Stimulated activated memory B cell treated with anti-CD40 and anti-IgM and Interleukin-4, amounts not matched to agents 10 μg/mL and 1 μg/mL and 100 μg/mL, for 72 hours (primary cell): ENCODE data around the gene HSPB2.

Source experiments
- ATAC-seq: fragments of 150-1000 bp; cut with Tn5 transposase; 2 replicates; pipeline ENCODE4 v1.10.0; 2021
- H3K27ac Mint-ChIP-seq: one replicate; pipeline ENCODE4 v1.8.0; 2022; ENCODE audit warnings: mild to moderate bottlenecking, mixed read lengths
- H3K27me3 Mint-ChIP-seq: one replicate; pipeline ENCODE4 v1.8.0; 2022; ENCODE audit warnings: mixed read lengths
- H3K36me3 Mint-ChIP-seq: one replicate; pipeline ENCODE4 v1.8.0; 2022; ENCODE audit warnings: mixed read lengths
- H3K4me1 Mint-ChIP-seq: one replicate; pipeline ENCODE4 v1.8.0; 2022; ENCODE audit warnings: mixed read lengths
- H3K4me3 Mint-ChIP-seq: one replicate; pipeline ENCODE4 v1.8.0; 2022; ENCODE audit warnings: mild to moderate bottlenecking, moderate library complexity, mixed read lengths
- H3K9me3 Mint-ChIP-seq: one replicate; pipeline ENCODE4 v1.8.0; 2022; ENCODE audit warnings: mixed read lengths

The HSPB2 gene

GRCh38 chr11:111941963-111942362 lies 29.4 kb downstream of the HSPB2 start:
- no peak overlapping the region for H3K4me3 Mint-ChIP-seq
- no peaks in the 10 kb centered on the region for H3K9me3 Mint-ChIP-seq
- H3K27ac Mint-ChIP-seq, result no peak overlapping the region
- ATAC-seq, result no peak
- H3K4me1 Mint-ChIP-seq, result peaks cover 30% of the 10 kb centered on the region
- H3K27me3 Mint-ChIP-seq, result no peaks in the 10 kb centered on the region
- no peaks in the 10 kb centered on the region for H3K36me3 Mint-ChIP-seq

- ATAC-seq, result no peak
- Mint-ChIP-seq H3K9me3 (no peaks in the 10 kb centered on the region), H3K27me3 (no peaks in the 10 kb centered on the region), H3K27ac (no peak overlapping the region), H3K4me3 (no peak overlapping the region), H3K4me1 (peaks cover 29% of the 10 kb centered on the region), H3K36me3 (no peaks in the 10 kb centered on the region)
Measured at GRCh38 chr11:111942829-111943228, 30.3 kb downstream of the HSPB2 start.

- Mint-ChIP-seq H3K27ac (no peak overlapping the region), H3K9me3 (no peaks in the 10 kb centered on the region), H3K4me1 (peaks cover 15% of the 10 kb centered on the region), H3K4me3 (no peak overlapping the region), H3K27me3 (no peaks in the 10 kb centered on the region), H3K36me3 (no peaks in the 10 kb centered on the region)
- no peak for ATAC-seq
Measured at GRCh38 chr11:111944139-111944538, 31.6 kb downstream of the HSPB2 start.

GRCh38 chr11:111944651-111945051 lies 32.1 kb downstream of the HSPB2 start:
- Mint-ChIP-seq H3K9me3 (no peaks in the 10 kb centered on the region), H3K4me3 (no peak overlapping the region), H3K4me1 (peaks cover 14% of the 10 kb centered on the region), H3K27ac (peak overlapping the region; percentile 45), H3K36me3 (no peaks in the 10 kb centered on the region), H3K27me3 (no peaks in the 10 kb centered on the region)
- ATAC-seq, result no peak

DNA sequence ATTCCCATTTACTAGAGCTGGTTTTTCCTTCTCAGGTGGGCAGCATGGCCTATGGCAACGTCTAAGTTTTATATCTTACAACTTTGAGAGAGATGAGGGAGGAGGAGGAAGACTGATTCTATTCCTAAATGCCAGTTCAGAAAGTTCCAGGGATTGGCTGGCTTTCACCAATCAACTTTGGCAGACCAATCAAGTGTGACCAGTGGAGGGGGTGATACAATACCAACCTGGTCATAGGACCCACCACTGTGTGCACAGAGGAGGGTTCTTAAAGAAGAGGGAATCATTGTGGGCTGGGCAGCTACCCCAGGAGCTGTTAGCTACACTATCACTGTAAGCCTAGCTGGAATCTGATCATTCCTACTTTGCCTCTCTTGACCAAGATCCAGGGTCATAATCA lies 32.7 kb downstream of the HSPB2 start:
- Mint-ChIP-seq H3K36me3 (no peaks in the 10 kb centered on the region), H3K27ac (peak overlapping the region; percentile 45), H3K9me3 (no peaks in the 10 kb centered on the region), H3K27me3 (no peaks in the 10 kb centered on the region), H3K4me3 (no peak overlapping the region), H3K4me1 (peaks cover 17% of the 10 kb centered on the region)
- no peak for ATAC-seq

- H3K4me1 Mint-ChIP-seq, result peaks cover 17% of the 10 kb centered on the region
- no peak for ATAC-seq
- peak overlapping the region; percentile 68 for H3K27ac Mint-ChIP-seq
- H3K36me3 Mint-ChIP-seq, result no peaks in the 10 kb centered on the region
- H3K27me3 Mint-ChIP-seq, result no peaks in the 10 kb centered on the region
- no peaks in the 10 kb centered on the region for H3K9me3 Mint-ChIP-seq
- H3K4me3 Mint-ChIP-seq, result no peak overlapping the region
Measured at GRCh38 chr11:111946499-111946898, 34.0 kb downstream of the HSPB2 start.

- Mint-ChIP-seq H3K4me1 (peaks cover 17% of the 10 kb centered on the region), H3K27ac (peak overlapping the region; percentile 68), H3K36me3 (no peaks in the 10 kb centered on the region)
Measured at GRCh38 chr11:111947143-111947542, 34.6 kb downstream of the HSPB2 start.

GRCh38 chr11:111949519-111950426 lies 37.2 kb downstream of the HSPB2 start:
- no peak for ATAC-seq
- Mint-ChIP-seq H3K4me1 (peaks cover 17% of the 10 kb centered on the region), H3K4me3 (no peak overlapping the region), H3K9me3 (no peaks in the 10 kb centered on the region), H3K27ac (no peak overlapping the region), H3K36me3 (no peaks in the 10 kb centered on the region), H3K27me3 (no peaks in the 10 kb centered on the region)

More at GRCh38 chr11:111947143-111947542, 34.6 kb downstream of the HSPB2 start:
- ATAC-seq, result peak; percentile 54
- Mint-ChIP-seq H3K27me3 (no peaks in the 10 kb centered on the region), H3K4me3 (no peak overlapping the region), H3K9me3 (no peaks in the 10 kb centered on the region)

GRCh38 chr11:111951565-111951964 lies 39.0 kb downstream of the HSPB2 start:
- Mint-ChIP-seq H3K27ac (no peak overlapping the region), H3K4me3 (no peak overlapping the region), H3K9me3 (no peaks in the 10 kb centered on the region)

DNA sequence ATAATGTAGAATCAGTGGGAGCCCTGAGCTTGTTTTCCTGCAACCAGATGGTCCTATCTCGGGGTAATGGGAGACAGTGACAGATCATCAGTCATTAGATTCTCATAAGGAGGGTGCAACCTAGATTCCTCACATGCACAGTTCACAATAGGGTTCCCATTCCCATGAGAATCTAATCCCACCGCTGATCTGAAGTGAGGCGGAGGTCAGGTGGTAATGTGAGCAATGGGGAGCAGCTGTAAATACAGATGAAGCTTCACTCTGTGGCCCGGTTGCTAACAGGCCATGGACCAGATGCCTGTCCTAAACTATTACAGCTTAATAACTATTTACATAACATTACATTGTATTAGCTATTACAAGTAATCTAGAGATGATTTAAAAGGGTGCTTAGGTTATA lies 41.6 kb downstream of the HSPB2 start:
- Mint-ChIP-seq H3K27ac (no peak overlapping the region), H3K27me3 (no peaks in the 10 kb centered on the region), H3K4me3 (no peak overlapping the region), H3K9me3 (no peaks in the 10 kb centered on the region), H3K36me3 (no peaks in the 10 kb centered on the region), H3K4me1 (peaks cover 6% of the 10 kb centered on the region)
- ATAC-seq, result no peak

More at GRCh38 chr11:111951565-111951964, 39.0 kb downstream of the HSPB2 start:
- Mint-ChIP-seq H3K4me1 (peaks cover 16% of the 10 kb centered on the region), H3K36me3 (no peaks in the 10 kb centered on the region), H3K27me3 (no peaks in the 10 kb centered on the region)
- no peak for ATAC-seq

DNA sequence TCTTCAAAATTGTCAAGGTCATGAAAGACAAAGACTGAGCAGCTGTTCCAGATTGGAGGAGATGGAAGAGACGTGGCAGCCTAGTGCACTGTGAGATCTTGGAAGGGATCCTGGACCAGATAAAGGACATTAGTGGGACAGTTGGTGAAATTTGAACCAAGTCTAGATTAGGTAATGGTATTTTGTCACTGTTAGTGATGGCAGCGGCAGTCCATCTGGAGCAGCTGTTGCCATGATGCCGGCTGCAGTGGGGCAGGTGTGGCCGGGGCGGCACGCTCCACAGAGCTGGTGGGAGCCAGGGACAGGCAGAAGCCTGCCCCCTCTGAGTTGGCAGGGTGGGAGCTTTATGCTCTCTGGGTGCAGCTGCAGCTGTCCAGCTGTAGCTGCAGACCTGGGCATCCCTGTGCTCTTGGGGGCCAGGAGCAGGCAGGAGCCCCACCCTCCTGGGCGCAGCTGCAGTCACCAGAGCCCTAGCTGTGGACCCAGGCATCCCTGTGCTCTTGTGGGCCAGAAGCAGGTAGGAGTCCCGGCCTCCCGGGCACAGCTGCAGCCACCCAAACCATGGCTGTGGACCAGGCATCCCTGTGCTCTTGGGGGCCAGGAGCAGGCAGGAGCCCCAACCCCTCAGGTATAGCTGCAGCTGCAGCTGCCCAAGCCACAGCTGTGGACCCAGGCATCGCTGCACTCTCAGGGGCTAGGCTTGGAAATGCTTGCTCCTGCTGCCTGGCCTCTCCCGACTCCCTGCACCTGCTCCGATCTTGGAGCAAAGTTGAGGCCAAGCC lies 45.3 kb downstream of the HSPB2 start:
- Mint-ChIP-seq H3K9me3 (no peaks in the 10 kb centered on the region), H3K27me3 (no peaks in the 10 kb centered on the region), H3K4me1 (no peaks in the 10 kb centered on the region), H3K27ac (no peak overlapping the region), H3K36me3 (no peaks in the 10 kb centered on the region), H3K4me3 (no peak overlapping the region)
- no peak for ATAC-seq

DNA sequence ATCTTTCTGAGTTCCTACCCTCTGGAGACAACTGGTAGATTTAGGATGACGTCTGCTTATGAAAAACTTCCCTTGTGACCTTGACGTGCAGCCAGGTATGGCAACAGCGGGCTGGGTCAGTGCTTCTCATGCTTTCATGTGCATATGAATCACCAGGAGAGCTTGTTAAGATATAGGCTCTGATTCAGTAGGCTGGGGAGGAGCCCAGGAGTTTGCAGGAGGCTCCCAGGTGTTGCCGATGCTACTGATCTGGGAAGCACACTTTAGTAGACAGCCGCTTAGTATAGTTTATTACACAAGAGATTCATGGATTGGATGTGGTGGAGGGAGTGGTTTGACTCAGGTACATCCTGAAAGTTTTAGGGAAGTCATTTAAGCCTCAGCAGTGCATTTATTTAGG lies 48.4 kb downstream of the HSPB2 start:
- Mint-ChIP-seq H3K27me3 (no peaks in the 10 kb centered on the region), H3K27ac (no peak overlapping the region), H3K4me1 (no peaks in the 10 kb centered on the region), H3K9me3 (no peaks in the 10 kb centered on the region), H3K36me3 (no peaks in the 10 kb centered on the region), H3K4me3 (no peak overlapping the region)
- no peak for ATAC-seq

DNA sequence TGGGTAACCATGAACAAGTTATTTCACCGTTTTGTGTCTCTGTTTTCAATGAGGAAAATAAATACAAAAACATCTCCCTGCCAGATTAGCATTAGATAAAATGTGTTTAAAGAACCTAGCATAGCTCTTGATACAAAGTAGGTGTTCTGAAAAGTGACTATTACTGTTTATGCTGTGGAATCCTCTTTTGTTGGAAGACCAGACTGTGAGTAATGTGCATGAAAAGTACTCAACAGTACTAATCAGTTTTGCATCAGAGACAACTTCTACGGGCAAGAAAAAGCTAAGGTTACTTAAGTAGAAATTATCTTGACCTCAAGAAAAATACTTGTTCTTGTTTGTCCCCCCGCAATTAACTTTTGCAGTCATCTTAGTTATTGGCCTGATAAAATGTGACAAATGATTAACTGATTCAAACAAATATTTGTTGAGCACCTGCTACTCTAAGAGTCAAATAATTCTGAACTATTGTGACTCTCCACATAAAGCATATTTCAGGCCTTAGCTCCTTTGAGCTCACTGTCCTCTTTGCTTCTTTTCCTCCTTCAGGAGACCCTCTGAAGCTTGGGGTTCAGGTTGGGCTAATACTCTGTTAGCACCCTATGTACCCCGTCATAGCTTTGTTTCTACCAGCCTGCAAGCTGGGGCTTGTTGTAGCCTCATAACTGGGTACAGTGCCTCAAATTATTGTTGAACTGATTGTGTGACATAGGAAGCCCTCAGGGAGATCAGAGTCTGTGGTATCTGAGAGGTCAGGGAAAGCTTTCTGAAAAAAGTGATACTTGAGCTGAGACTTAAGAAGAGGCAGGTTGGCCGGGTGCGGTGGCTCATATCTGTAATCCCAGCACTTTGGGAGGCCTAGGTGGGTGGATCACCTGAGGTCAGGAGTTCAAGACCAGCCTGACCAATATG lies 49.1 kb downstream of the HSPB2 start:
- no peaks in the 10 kb centered on the region for H3K4me1 Mint-ChIP-seq
- H3K27me3 Mint-ChIP-seq, result no peaks in the 10 kb centered on the region
- no peak for ATAC-seq
- no peaks in the 10 kb centered on the region for H3K36me3 Mint-ChIP-seq
- no peak overlapping the region for H3K4me3 Mint-ChIP-seq
- H3K9me3 Mint-ChIP-seq, result no peaks in the 10 kb centered on the region
- H3K27ac Mint-ChIP-seq, result no peak overlapping the region
